AG04450 (cell line): ENCODE data around the gene SLC4A1. TPM values are rescaled to one million over a fixed set of nuclear protein-coding genes. Genes with fewer than 3 reads are reported as not detected.

Source experiments
- CTCF ChIA-PET: fragments of 300-600, 350-600 bp; formaldehyde crosslinking; extraction: SDS; loops from one replicate; lab custom pipeline; 2022; ENCODE audit warnings: antibody characterized with exemption, inconsistent platforms; lab: Charles Lee
- POLR2A ChIA-PET: fragments of 350-600 bp; formaldehyde crosslinking; extraction: SDS; loops from one replicate; lab custom pipeline; 2021; ENCODE audit warnings: antibody characterized with exemption, inconsistent platforms; lab: Yijun Ruan, JAX
- DNase-seq: peaks from one replicate; pipeline ENCODE4 v3.0.0-alpha.2; 2011; ENCODE audit warnings: low read depth, low spot score
- H3K27ac ChIP-seq: one replicate; pipeline ENCODE4 v1.5.1; 2012; ENCODE audit warnings: low read depth, low read length, control low read depth
- H3K27me3 ChIP-seq: one replicate; pipeline ENCODE4 v1.6.0; 2012; ENCODE audit warnings: low read length; ENCODE audit not compliant: control insufficient read depth, insufficient read depth
- H3K4me3 ChIP-seq: 2 replicates; pipeline ENCODE4 v1.5.1; 2011; ENCODE audit warnings: mild to moderate bottlenecking, low read depth, low read length, control low read depth
- H3K9me3 ChIP-seq: 2 replicates; pipeline ENCODE4 v1.5.1; 2012; ENCODE audit warnings: low read length; ENCODE audit not compliant: control insufficient read depth, insufficient read depth
- CTCF ChIP-seq: IDR thresholded peaks from 2 replicates; pipeline ENCODE4 v1.5.1; 2011; ENCODE audit warnings: low read depth, low read length, control low read depth, inconsistent platforms
- polyA plus RNA-seq: library from polyadenylated mRNA; depleted of rRNA; stranded (reverse); fragments of >200 nt; gene quantifications from 2 replicates; pipeline ENCODE4 v1.2.3, GENCODE V29; 2011

The SLC4A1 gene
- polyA plus RNA-seq, 1 experiment: not detected

GRCh38 chr17:44314524-44314868, 46.6 kb upstream of the SLC4A1 start:
- H3K27ac ChIP-seq: no peak overlapping the region
- no peak overlapping the region for H3K4me3 ChIP-seq
- H3K27me3 ChIP-seq: peaks cover 57% of the 10 kb centered on the region
- ChIA-PET CTCF (no interaction called here), POLR2A (interaction anchor here (0.6 kb wide), 1 partner anchor 145 kb away, joined by 3 read pairs; no protein-coding TSS in a partner anchor)
- DNase-seq: no peak
- no peak for TF ChIP-seq CTCF
- H3K9me3 ChIP-seq: peaks cover 3% of the 10 kb centered on the region; the same call in 1 of the 2 replicates

DNA sequence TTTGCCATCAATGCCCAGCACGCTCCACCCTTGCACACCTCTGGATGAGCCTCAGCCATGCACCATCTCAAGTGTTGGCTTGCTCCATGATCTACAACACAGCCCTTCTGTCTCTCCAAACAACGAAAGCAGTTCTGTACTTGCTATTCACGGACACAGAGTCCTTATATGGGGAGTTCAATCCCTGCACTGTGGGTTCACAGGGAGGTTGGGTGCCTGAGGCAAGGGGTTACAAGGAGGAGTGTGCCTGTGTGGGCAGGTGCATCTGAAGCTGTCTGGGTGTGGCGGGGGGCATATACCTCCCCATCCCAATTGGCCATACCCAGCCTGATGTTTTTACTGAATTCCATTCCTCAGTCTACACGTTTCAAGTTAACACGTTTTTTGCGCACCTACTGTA, 46.1 kb upstream of the SLC4A1 start:
- DNase-seq: no peak
- no peak overlapping the region for H3K27ac ChIP-seq
- CTCF ChIA-PET: no interaction called here
- H3K27me3 ChIP-seq: peaks cover 57% of the 10 kb centered on the region
- no peak for TF ChIP-seq CTCF
- H3K4me3 ChIP-seq: no peak overlapping the region
- POLR2A ChIA-PET: interaction anchor here (0.6 to 0.7 kb wide), 2 partner anchors 104 to 145 kb away, joined by 3 read pairs; no protein-coding TSS in a partner anchor
- H3K9me3 ChIP-seq: peaks cover 3% of the 10 kb centered on the region; the same call in 1 of the 2 replicates

- peaks cover 3% of the 10 kb centered on the region; the same call in 1 of the 2 replicates for H3K9me3 ChIP-seq
- no peak for DNase-seq
- no peak overlapping the region for H3K27ac ChIP-seq
- no peak overlapping the region for H3K4me3 ChIP-seq
- CTCF ChIA-PET: interaction anchor here (0.5 kb wide), 1 partner anchor 10 kb away, joined by 3 read pairs; no protein-coding TSS in a partner anchor
- TF ChIP-seq CTCF: no peak
- peaks cover 61% of the 10 kb centered on the region for H3K27me3 ChIP-seq
- POLR2A ChIA-PET: no interaction called here
These were observed 44.6 kb upstream of the SLC4A1 start for GRCh38 chr17:44312396-44313104.

GRCh38 chr17:44311562-44312181, 43.7 kb upstream of the SLC4A1 start:
- no peak for DNase-seq
- Histone ChIP-seq H3K27ac (no peak overlapping the region), H3K9me3 (peaks cover 3% of the 10 kb centered on the region; the same call in 1 of the 2 replicates), H3K27me3 (peaks cover 63% of the 10 kb centered on the region), H3K4me3 (no peak overlapping the region)
- TF ChIP-seq CTCF: no peak
- ChIA-PET CTCF (interaction anchor here (0.6 kb wide), 1 partner anchor 90 kb away, joined by 3 read pairs; no protein-coding TSS in a partner anchor), POLR2A (no interaction called here)
